DMS 273 (cell line): ENCODE results near the gene REM2.
A peak's percentile ranks its signal among the peaks of the same experiment; 100 is the strongest.
"Not testable (repeated sequence)": the region's sequence is repeated elsewhere in the genome, so short reads cannot be mapped to it uniquely, and the experiment has no call there.

Source experiments
- DNase-seq: peaks from one replicate; lab custom pipeline; 2025; ENCODE audit not compliant: unreplicated experiment; lab: John Stamatoyannopoulos, UW

The REM2 gene

DNA sequence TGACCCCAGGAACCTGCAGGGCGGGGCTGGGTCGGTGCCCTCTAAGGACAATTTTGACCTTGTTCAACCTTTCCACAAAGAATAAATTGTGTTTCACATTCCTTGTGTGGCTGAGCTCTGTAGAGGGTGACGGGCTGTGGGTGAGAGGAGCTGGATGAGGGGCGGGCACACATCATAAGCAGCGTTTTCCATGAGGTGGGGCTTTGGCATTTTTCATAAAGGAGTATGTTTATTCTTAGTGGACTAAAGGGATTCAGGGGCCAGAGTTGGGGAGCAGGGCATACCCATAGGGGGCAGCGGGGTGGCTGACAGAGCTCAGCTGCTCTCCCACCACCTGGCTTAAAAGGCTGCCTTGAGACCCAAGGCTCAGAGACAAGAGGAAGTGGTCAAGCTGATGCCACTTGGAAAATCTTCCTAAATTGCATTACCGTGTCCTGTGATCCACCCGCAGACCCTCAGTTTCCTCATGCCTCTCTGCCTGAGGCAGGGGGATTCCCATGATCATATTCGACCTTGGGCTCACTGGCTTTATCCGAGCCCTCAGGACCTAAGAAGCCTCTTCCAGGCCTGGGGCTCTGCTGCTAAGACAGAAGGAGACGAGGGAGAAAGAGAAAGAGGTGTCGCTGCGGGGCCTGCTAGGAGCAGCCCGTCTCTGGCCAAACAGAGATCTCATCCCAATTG, 35.2 kb upstream of the REM2 start:
- DNase-seq = peak; percentile 31

DNA sequence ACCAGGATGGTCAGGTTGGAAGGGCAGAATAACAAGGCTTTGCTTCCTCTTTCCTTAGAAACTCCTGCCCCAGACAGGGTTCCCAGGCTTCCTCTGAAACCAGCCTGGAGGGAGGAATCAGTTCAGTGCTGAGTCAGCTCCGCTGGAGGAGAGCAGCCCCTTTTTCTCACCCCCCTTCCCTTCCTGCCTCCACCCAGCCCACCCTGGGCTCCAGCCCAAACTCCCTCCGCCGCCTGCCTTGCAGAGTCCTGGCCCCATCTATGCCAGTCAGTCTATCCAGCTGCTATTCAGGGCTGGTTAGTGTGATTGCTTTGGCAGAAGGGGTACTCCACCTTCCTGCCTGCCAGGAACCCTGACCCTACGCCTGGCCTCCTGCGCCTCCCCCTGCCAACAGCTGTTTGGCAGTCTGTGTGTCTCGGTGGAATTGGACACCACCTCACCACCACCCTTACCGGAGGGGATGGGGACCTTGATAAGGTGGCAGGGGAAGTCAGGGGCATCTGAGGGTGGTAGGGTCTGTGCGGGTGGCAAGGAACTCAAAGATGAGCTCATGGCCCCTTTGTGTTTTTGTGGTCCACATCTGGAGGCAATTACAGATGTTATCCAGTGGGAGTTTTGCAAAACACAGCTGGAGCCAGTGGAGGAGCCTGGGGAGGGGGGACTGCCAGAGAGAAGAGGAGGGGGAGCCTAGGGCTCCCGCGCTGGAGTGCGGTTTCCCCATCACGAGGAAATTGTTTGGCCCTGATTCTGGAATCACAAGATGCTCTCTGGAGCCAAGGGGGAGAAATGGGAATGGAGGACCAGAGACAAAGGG, 34.5 kb upstream of the REM2 start:
- peak; percentile 81 for DNase-seq

DNA sequence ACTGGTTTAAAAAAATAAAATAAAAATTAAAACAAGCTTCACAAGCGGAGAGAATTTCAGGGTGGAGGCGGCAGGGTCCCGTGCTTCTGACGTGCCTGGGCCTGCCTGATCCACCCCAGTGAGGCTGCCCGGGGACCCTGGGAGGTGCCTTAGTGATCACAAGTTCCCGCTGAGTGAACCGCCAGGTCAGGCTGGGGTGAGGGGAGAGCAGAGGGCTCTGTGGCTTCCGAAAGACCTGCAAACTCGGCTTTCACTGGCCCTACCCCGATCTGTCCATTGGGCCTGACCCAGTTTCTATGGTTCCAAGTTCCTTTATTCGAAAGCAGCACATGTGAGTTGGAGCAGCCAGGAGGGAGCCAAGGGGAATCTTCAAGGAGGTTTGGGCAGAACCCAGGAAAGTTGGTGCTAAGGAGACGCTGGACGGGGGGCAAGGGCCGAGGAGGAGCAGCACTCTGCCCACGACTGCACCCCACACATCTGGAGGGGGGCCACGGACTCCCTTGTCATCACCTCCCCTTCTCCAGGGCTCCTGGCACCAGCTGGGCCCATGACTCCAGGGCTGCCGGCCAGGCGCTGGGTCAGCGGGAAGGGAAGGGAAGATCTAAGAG, 33.7 kb upstream of the REM2 start:
- peak; percentile 54 for DNase-seq

DNA sequence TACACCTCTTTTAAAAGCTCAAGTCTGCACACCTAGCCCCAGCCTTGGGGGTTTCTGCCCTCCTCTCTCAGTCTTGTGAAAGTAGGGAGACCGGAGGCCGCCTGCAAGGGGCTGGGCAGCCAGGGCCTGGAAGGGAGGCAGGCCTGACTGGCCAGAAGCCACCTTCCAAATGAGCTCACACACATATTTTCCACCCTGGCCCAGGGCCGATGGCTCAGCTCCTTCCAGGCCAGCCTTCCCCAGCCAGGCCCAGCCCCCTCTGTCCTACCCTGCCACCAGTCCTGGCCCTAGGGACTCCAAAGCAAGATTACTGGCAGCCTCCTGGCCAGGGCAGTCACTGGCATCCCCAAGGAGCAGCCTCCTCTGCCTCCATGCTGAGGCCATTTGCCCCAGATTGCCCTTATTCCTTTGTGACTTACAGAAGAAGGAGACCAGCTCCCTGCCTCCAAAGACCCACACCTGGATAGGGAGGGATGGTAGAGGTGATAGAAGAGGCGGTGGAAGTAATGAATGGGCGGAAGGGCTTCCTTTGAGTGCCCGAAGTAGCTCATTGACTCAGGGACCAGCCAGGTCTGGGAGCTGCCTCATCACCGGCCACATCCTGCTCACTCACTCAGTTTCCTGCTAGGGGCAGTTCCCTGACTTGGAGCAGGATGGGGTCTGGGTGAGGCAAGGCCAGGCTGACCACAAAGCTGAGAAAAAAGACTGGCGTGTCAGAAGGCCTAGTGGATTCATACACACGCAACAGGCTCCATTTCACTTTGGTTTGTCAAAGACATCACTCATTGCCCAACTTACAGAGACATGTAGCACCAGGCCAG, 31.9 kb upstream of the REM2 start:
- no peak for DNase-seq

DNA sequence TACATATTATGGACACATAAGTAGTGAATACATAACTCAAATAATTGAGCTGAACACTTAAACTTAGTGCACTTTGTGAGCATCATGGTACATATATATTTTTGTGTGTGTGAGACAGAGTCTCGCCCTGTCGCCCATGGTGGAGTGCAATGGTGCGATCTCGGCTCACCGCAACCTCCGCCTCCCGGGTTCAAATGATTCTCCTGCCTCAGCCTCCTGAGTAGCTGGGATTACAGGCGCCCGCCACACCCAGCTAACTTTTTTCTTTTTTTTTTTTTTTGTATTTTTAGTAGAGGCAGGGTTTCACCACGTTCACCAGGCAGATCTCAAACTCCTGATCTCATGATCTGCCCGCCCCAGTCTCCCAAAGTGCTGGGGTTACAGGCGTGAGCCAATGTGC, 30.8 kb upstream of the REM2 start:
- DNase-seq = not testable (repeated sequence)

DNA sequence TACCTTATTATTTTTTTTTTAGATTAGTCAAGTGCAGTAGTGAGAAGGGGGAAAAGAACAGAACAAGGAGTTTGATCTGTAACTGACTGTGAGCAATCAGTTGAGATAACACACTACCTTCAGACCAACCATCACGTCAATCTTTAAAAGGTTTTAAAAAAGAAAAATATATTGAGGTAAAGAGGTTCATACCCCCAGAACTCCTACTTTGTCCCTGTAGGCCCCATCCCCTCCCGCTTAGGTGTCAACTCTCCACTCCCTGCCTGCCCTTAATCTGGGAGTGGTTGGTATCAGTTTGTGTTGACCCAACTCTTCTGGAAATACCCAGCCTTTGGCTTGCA, 30.5 kb upstream of the REM2 start:
- no peak for DNase-seq

DNA sequence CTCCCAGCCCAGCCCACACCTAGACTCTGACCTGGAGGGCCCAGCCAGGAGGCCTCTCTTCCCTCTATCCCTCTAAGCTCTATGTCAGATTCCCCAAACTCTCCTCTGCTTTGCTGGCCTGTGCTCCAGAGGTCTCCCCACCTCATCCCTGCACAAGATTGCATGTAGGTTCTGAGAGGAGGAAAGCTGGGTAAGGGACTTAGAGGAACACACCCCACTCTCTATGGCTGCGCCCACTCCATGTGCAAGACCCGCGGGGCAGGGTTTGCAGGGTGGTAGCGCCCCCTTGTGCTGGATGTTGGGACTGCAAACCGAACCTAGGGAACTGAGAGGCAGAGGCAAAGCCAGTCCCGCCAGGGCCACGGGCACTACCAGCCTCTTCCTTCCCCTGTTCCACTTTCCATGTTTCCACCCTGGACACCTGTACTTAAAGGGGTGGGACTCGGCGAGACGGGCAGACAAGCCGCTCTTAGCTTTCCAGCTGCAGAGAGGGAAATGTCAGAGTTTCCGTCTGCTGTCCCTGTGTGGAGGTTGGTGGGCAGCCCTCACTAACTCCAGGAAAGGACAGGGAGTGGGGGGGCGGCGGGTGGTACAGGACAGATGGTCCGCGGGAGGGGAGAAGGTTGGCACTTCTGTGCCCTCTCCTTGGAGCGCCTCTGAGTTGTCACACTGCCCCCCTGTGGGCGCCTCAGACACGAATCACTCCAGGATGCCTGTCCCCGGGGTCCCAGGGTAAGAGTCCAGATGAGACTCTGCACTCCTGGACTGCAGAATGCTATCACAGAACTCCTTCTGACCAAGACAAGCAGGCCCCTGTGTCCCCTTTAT, 29.9 kb upstream of the REM2 start:
- DNase-seq = peak; percentile 96

DNA sequence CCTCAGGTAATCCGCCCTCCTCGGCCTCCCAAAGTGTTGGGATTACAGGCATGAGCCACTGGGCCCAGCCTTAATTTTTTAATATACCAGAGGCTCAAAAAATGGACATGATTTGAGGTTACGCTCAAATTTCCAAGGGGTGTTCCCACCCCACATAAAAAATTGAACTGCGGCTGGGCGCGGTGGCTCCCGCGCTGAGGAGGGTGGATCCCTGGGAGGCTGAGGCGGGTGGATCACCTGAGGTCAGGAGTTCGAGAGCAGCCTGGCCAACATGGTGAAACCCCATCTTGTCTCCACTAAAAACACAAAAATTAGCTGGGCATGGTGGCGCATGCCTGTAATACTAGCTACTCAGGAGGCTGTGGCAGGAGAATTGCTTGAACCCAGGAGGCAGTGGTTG, 28.7 kb upstream of the REM2 start:
- DNase-seq = not testable (repeated sequence)

DNA sequence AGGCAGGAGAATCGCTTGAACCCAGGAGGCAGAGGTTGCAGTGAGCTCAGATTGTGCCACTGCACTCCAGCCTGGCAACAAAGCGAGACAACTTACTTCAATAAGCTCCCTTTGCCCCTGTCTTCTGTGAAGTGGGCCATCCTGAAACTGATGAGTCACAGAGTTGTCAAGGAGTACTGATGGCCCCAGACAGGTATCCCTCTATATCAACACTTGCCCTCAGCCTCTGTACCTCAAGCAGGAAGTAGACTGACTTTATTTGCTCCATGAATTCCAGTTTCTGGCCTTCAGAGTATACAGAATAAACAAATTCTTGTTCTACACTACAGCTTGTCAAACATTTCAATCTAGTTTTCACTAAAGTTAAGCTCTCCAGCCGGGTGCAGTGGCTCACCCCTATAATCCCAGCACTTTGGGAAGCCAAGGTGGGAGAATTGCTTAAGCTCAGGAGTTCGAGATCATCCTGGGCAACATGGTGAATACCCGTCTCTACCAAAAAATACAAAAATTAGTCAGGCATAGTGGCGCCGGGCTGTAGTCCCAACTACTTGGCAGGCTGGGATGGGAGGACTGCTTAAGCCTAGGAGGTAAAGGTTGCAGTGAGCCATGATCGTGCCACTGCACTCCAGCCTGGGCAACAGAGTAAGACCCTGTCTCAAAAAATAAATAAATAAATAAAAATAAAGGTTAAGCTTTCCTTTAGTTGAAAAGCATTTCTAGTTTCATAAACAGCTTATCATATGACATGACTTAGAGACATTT, 27.9 kb upstream of the REM2 start:
- DNase-seq = no peak

DNA sequence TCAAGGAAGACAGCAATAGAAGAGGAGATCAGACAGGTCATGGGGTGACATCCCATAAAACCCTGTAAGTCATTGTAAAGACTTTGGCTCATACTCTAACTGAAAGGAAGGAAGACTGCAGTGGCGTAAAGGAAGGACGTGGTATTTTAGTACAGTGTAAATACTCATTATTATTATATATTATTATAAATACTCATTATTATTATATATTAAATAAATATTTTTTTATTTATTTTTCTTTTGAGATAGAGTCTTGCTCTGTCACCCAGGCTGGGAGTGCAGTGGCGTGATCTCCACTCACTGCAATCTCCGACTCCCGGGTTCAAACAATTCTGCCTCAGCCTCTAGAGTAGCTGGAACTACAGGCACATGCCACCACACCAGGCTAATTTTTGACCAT, 26.6 kb upstream of the REM2 start:
- no peak for DNase-seq

DNA sequence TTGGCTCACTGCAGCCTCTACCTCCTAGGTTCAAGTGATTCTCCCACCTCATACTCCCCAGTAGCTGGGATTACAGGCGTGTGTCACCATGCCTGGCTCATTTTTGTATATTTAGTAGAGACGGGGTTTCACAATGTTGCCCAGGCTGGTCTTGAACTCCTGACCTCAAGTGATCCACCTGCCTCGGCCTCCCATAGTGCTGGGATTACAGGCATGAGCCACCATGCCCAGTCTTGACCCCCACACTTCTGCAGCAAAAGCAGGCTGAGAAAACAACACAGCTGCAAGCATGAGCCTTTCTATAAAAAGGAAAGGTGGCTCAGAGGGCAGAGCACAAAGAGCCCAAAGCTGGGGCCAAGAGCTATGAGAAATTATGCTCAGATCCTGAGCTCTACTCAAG, 22.6 kb upstream of the REM2 start:
- DNase-seq = not testable (repeated sequence)

DNA sequence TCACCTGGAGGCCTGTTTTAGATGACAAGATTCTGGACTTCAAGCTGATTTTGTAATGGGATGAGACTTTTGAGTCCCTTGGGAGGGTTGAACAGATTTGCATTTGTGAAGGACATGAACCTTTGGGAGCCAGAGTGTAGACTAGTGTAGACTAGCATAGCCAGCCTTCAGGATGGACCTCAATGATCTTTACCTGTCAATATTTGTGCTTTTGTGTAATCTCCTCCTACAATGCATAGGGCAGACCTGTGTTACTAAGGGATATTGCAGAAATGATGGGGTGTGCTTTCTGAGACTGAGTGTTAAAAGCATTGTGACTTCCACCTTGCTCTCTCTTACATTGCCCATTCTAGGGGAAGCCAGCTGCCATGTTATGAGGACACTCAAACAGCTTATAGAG, 21.4 kb upstream of the REM2 start:
- no peak for DNase-seq

DNA sequence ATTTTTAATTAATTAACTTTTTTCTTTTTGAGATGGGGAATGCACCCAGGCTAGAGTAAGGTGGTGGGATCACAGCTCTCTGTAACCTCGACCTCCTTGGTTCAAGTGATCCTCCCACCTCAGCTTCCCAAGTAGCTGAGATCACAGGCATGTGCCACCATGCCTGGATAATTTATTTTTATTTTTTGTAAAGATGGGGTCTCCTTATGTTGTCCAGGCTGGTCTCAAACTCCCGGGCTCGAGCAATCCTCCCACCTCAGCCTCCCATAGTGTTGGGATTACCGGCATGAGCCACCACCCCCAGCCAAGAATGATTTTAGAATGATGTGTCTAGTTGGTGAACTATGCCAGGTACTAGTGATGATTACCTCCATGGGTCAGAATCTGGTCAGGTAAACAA, 18.0 kb upstream of the REM2 start:
- DNase-seq = no peak

DNA sequence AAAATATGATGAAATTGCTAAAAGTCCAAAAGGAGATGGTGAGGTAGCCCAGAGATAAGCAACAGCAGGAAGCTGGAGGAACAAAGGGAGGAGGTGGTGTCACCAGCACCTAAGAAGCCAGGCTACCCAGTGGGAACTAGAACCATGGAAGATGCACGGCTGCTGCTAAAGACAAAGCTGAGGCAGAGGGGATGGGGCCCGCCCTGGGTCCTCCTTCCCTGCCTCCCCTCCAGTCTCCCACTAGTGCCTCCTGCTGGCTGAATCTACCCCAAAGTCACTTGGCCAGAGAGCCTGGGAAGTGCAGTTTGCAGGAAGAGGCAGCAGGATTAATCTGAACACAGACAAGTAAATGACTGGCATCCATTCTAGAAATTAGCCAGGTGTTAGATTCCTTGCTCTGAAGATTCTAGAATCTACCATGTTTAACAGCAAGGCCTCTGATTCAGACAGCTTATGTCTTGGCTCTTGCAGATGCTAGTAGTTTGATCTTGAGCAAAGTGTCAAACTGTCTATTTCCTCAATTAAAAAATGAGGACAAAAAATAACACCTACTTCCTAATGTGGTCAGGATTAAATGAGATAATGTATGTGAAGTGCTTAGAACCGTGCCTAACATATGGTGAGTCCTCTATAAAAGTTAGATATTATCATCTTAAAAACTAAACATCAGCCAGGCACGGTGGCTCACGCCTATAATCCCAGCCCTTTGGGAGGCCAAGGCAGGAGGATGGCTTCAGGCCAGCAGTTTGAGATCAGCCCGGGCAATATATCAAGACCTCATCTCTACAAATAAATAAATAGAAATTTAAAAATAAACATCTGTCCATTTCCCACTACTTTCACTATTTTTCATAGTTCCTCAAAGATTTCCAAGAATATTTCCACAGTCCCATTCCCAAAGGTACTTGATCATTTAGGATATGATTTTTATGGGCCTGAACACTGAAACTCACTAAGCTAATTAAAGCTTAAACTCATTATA, 17.3 kb upstream of the REM2 start:
- peak; percentile 45 for DNase-seq

DNA sequence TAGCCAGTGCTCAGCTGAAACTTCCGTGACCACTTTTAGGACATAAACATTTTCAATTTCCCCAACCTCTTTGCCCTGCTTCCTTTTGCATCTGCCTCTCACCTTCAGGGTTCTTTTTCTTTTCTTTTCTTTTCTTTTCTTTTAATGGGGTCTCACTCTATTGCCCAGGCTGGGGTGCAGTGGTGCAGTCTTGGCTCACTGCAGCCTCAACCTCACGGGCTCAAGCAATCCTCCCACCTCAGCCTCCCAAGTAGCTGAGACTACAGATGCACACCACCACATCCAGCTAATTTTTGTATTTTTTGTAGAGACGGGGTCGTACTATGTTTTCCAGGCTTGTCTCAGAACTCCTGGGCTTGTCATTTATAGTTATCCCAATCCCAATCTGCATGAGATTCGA, 16.1 kb upstream of the REM2 start:
- no peak for DNase-seq

DNA sequence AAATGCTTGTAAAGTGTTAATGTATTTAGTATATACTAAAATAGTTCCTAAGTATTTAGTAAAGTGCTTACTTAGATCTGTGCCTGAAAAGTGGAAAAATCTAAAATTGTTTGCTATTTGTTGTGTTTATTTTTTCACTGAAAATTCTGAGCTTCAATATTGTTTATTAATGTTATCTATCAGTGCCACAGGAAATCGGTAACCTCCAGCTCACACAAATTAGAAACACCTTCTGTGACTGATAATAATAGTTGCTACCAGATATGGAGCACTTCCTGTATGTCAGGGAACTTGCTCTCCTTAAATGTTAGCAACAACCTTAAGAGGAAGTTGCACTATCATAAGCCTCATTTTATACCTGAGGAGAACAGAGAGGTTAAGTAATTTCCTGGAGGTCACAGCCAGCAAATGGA, 12.2 kb upstream of the REM2 start:
- DNase-seq = no peak

DNA sequence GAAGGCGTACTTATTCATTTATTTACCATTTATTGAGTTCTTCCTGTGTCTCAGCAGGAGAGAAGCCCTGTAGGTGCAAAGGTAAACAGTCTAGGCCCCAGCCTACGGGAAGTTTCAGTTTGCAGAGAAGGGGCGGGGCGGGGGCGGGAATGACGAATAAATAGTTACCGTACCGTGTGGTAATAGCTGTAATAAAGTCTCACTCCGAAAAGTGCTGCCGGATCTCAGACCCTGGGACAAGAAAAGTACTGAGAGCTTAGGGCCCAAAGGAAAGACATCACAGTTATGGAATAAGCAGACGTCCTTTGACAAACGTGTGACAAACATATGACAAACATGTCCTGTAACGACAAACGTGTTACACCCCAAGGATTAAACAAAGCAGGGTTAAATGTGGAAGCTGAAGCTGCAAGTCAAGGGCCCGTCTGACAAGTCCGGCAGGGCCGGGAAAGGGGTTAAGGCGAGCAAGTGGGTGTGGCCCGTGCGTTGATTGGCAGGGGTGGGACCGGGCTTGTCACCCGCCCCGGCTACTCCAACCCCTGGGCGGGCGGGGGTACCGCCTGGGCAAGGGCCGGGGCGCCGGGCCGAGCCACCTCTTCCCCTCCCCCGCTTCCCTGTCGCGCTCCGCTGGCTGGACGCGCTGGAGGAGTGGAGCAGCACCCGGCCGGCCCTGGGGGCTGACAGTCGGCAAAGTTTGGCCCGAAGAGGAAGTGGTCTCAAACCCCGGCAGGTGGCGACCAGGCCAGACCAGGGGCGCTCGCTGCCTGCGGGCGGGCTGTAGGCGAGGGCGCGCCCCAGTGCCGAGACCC, 11.6 kb upstream of the REM2 start, which contains the start of gene LRP10:
Gene LRP10 (plus strand): TSS at position 517 of the 809 bp plus-strand sequence. CDS start 564 bp downstream, outside the sequence.
- peak; percentile 94 for DNase-seq
